SK-N-SH treated with all-trans-retinoic acid at 6 μM for 48 hours (cell line): ENCODE measurements around the gene G3BP2.

Source experiments
- ATAC-seq: fragments of 200-7000 bp; cut with Tn5 transposase; 3 replicates; pipeline ENCODE4 v1.9.1; 2020; ENCODE audit warnings: mild to moderate bottlenecking, moderate library complexity
- ARNTL ChIP-seq: fragments of 450-650 bp; formaldehyde crosslinking; IDR thresholded peaks from 2 replicates; pipeline ENCODE4 v1.5.0; 2020; ENCODE audit warnings: low read depth, mild to moderate bottlenecking, moderate library complexity, borderline replicate concordance
- BACH2 ChIP-seq: fragments of 250-450 bp; sonication (Bioruptor Pico); IDR thresholded peaks from 2 replicates; pipeline ENCODE4 v1.9.0; 2021; ENCODE audit warnings: mild to moderate bottlenecking, borderline replicate concordance
- CREB5 ChIP-seq: fragments of 250-450 bp; sonication (Bioruptor Pico); IDR thresholded peaks from 2 replicates; pipeline ENCODE4 v1.5.1; 2020; ENCODE audit warnings: low read depth, mild to moderate bottlenecking, moderate library complexity
- CSDC2 ChIP-seq: fragments of 250-450 bp; sonication (Bioruptor Pico); IDR thresholded peaks from 2 replicates; pipeline ENCODE4 v1.5.0; 2020; ENCODE audit warnings: mild to moderate bottlenecking, moderate library complexity
- CSRNP3 ChIP-seq: fragments of 250-450 bp; sonication (Bioruptor Pico); IDR thresholded peaks from 2 replicates; pipeline ENCODE4 v1.5.1; 2021; ENCODE audit warnings: mild to moderate bottlenecking, moderate library complexity
- ESRRG ChIP-seq: fragments of 250-450 bp; sonication (Bioruptor Pico); IDR thresholded peaks from 2 replicates; pipeline ENCODE4 v1.6.1; 2021; ENCODE audit warnings: mild to moderate bottlenecking
- GLIS3 ChIP-seq: fragments of 250-450 bp; sonication (Bioruptor Pico); IDR thresholded peaks from 2 replicates; pipeline ENCODE4 v1.5.0; 2020; ENCODE audit warnings: mild to moderate bottlenecking, moderate library complexity
- ISL1 ChIP-seq: fragments of 250-450 bp; sonication (Bioruptor Pico); IDR thresholded peaks from 2 replicates; pipeline ENCODE4 v2.1.2; 2022; ENCODE audit warnings: mild to moderate bottlenecking, moderate library complexity
- OSR1 ChIP-seq: fragments of 250-450 bp; sonication (Bioruptor Pico); IDR thresholded peaks from 2 replicates; pipeline ENCODE4 v1.8.0; 2022; ENCODE audit warnings: moderate library complexity, mild to moderate bottlenecking, inconsistent platforms
- POU6F1 ChIP-seq: fragments of 250-450 bp; sonication (Bioruptor Pico); IDR thresholded peaks from 2 replicates; pipeline ENCODE4 v1.8.0; 2021; ENCODE audit warnings: low read depth, mild to moderate bottlenecking, moderate library complexity, borderline replicate concordance
- PPARA ChIP-seq: fragments of 250-450 bp; sonication (Bioruptor Pico); IDR thresholded peaks from 2 replicates; pipeline ENCODE4 v1.5.0; 2020; ENCODE audit warnings: mild to moderate bottlenecking, borderline replicate concordance
- TOX ChIP-seq: fragments of 250-450 bp; sonication (Bioruptor Pico); IDR thresholded peaks from 2 replicates; pipeline ENCODE4 v1.8.0; 2021; ENCODE audit warnings: mild to moderate bottlenecking, moderate library complexity, borderline replicate concordance
- ZC3H10 ChIP-seq: fragments of 250-450 bp; sonication (Bioruptor Pico); IDR thresholded peaks from 2 replicates; pipeline ENCODE4 v1.5.1; 2021; ENCODE audit warnings: mild to moderate bottlenecking, moderate library complexity
- ZFP3 ChIP-seq: fragments of 250-450 bp; sonication (Bioruptor Pico); IDR thresholded peaks from 2 replicates; pipeline ENCODE4 v1.5.0; 2020; ENCODE audit warnings: mild to moderate bottlenecking, moderate library complexity
- ZFP30 ChIP-seq: fragments of 450-650 bp; formaldehyde crosslinking; IDR thresholded peaks from 2 replicates; pipeline ENCODE4 v1.5.0; 2022; ENCODE audit warnings: mild to moderate bottlenecking, moderate library complexity
- ZNF565 ChIP-seq: fragments of 450-650 bp; formaldehyde crosslinking; conservative IDR thresholded peaks from 2 replicates; pipeline ENCODE4 v1.5.0; 2020; ENCODE audit warnings: low read depth, mild to moderate bottlenecking, moderate library complexity
- ZNF70 ChIP-seq: fragments of 450-650 bp; formaldehyde crosslinking; IDR thresholded peaks from 2 replicates; pipeline ENCODE4 v1.5.0; 2020; ENCODE audit warnings: mild to moderate bottlenecking, moderate library complexity
- ZNF8 ChIP-seq: fragments of 450-650 bp; formaldehyde crosslinking; IDR thresholded peaks from 2 replicates; pipeline ENCODE4 v1.5.0; 2020; ENCODE audit warnings: mild to moderate bottlenecking, moderate library complexity
- TF ChIP-seq, protein P1 (sequence below): fragments of 250-450 bp; sonication (Bioruptor Pico); IDR thresholded peaks from 2 replicates; pipeline ENCODE4 v1.8.0; 2020; ENCODE audit warnings: mild to moderate bottlenecking, moderate library complexity, borderline replicate concordance
- TF ChIP-seq, protein P2 (sequence below): fragments of 250-450 bp; sonication (Bioruptor Pico); IDR thresholded peaks from 2 replicates; pipeline ENCODE4 v1.5.0; 2020; ENCODE audit warnings: mild to moderate bottlenecking, moderate library complexity

The G3BP2 gene

GRCh38 chr4:75639124-75639695, 34.0 kb downstream of the G3BP2 start (continued):
- TF ChIP-seq CSRNP3 (CRISPR knock-in tag) (no peak), ESRRG (CRISPR knock-in tag) (no peak), GLIS3 (CRISPR knock-in tag) (no peak)

- TF ChIP-seq POU6F1 (CRISPR knock-in tag), result no peak
- TF ChIP-seq CREB5, result no peak
- no peak for TF ChIP-seq ZNF565 (CRISPR knock-in tag)
- TF ChIP-seq ZNF8 (CRISPR knock-in tag), result no peak
- TF ChIP-seq ZFP3 (CRISPR knock-in tag), result no peak
- no peak for TF ChIP-seq TOX (CRISPR knock-in tag)
- no peak for TF ChIP-seq GLIS3 (CRISPR knock-in tag)
- TF ChIP-seq PPARA (CRISPR knock-in tag), result no peak
- no peak for TF ChIP-seq BACH2 (CRISPR knock-in tag)
- no peak for TF ChIP-seq ZNF70 (CRISPR knock-in tag)
- TF ChIP-seq ARNTL (CRISPR knock-in tag), result no peak
- no peak for TF ChIP-seq ZFP30
- TF ChIP-seq, protein P1, sequence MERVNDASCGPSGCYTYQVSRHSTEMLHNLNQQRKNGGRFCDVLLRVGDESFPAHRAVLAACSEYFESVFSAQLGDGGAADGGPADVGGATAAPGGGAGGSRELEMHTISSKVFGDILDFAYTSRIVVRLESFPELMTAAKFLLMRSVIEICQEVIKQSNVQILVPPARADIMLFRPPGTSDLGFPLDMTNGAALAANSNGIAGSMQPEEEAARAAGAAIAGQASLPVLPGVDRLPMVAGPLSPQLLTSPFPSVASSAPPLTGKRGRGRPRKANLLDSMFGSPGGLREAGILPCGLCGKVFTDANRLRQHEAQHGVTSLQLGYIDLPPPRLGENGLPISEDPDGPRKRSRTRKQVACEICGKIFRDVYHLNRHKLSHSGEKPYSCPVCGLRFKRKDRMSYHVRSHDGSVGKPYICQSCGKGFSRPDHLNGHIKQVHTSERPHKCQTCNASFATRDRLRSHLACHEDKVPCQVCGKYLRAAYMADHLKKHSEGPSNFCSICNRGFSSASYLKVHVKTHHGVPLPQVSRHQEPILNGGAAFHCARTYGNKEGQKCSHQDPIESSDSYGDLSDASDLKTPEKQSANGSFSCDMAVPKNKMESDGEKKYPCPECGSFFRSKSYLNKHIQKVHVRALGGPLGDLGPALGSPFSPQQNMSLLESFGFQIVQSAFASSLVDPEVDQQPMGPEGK (CRISPR knock-in tag), result no peak
- TF ChIP-seq CSDC2 (CRISPR knock-in tag), result no peak
- TF ChIP-seq, protein P2, sequence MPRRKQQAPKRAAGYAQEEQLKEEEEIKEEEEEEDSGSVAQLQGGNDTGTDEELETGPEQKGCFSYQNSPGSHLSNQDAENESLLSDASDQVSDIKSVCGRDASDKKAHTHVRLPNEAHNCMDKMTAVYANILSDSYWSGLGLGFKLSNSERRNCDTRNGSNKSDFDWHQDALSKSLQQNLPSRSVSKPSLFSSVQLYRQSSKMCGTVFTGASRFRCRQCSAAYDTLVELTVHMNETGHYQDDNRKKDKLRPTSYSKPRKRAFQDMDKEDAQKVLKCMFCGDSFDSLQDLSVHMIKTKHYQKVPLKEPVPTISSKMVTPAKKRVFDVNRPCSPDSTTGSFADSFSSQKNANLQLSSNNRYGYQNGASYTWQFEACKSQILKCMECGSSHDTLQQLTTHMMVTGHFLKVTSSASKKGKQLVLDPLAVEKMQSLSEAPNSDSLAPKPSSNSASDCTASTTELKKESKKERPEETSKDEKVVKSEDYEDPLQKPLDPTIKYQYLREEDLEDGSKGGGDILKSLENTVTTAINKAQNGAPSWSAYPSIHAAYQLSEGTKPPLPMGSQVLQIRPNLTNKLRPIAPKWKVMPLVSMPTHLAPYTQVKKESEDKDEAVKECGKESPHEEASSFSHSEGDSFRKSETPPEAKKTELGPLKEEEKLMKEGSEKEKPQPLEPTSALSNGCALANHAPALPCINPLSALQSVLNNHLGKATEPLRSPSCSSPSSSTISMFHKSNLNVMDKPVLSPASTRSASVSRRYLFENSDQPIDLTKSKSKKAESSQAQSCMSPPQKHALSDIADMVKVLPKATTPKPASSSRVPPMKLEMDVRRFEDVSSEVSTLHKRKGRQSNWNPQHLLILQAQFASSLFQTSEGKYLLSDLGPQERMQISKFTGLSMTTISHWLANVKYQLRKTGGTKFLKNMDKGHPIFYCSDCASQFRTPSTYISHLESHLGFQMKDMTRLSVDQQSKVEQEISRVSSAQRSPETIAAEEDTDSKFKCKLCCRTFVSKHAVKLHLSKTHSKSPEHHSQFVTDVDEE (CRISPR knock-in tag), result no peak
- ATAC-seq, result no peak; the same call in 1 of the 3 replicates
Measured at GRCh38 chr4:75637827-75638226, 35.4 kb downstream of the G3BP2 start.

- ATAC-seq, result peak; percentile 43
- TF ChIP-seq ISL1 (CRISPR knock-in tag) (no peak), OSR1 (CRISPR knock-in tag) (no peak), ZC3H10 (no peak), BACH2 (CRISPR knock-in tag) (no peak), TOX (CRISPR knock-in tag) (no peak), CSRNP3 (CRISPR knock-in tag) (no peak), ZNF8 (CRISPR knock-in tag) (no peak), ESRRG (CRISPR knock-in tag) (no peak), ZNF565 (CRISPR knock-in tag) (no peak), ZFP30 (no peak), ZNF70 (CRISPR knock-in tag) (no peak)
Measured at GRCh38 chr4:75637176-75637575, 36.0 kb downstream of the G3BP2 start.
